ENCODE results near the gene SRP9.

DNA sequence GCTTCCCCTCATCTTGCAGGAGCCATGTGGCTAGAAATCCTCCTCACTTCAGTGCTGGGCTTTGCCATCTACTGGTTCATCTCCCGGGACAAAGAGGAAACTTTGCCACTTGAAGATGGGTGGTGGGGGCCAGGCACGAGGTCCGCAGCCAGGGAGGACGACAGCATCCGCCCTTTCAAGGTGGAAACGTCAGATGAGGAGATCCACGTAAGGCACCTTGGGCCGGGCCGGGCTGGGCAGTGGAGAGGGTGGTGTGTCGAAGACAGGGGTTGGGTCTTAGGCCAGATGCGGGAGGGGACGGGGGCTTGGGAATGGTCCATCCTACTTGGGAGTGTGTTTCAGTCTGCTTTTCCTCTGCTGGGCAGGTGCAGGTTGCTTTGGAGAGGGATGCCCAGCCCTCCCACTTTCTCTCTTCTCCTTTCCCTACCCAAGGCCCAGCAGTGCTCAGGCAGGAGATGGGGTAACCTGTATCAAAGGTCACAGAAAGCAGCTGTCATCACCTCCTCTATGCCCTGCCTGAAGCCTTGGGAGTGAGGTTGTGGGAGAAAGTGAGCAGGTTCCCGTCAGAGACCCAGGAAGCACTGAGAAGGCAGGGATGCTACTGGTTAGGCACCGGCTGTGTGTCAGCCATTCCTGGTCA is 51.2 kb downstream of the SRP9 start:
- TF ChIP-seq, protein P1, sequence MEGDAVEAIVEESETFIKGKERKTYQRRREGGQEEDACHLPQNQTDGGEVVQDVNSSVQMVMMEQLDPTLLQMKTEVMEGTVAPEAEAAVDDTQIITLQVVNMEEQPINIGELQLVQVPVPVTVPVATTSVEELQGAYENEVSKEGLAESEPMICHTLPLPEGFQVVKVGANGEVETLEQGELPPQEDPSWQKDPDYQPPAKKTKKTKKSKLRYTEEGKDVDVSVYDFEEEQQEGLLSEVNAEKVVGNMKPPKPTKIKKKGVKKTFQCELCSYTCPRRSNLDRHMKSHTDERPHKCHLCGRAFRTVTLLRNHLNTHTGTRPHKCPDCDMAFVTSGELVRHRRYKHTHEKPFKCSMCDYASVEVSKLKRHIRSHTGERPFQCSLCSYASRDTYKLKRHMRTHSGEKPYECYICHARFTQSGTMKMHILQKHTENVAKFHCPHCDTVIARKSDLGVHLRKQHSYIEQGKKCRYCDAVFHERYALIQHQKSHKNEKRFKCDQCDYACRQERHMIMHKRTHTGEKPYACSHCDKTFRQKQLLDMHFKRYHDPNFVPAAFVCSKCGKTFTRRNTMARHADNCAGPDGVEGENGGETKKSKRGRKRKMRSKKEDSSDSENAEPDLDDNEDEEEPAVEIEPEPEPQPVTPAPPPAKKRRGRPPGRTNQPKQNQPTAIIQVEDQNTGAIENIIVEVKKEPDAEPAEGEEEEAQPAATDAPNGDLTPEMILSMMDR (IDR thresholded peaks at IDR 0.05) = no peak
- TF ChIP-seq POLR2AphosphoS5 (IDR thresholded peaks at IDR 0.05; ENCODE audit: insufficient read depth in 1 of 2, low read depth in 1 of 2) = no peak
- no peak for TF ChIP-seq POLR2A (IDR thresholded peaks at IDR 0.05)
